Renal cortical epithelial cell (primary cell): ENCODE results near the gene RETREG3. TPM values are rescaled to one million over a fixed set of nuclear protein-coding genes. Genes with fewer than 3 reads are reported as not detected.
"Not testable (repeated sequence)": the region's sequence is repeated elsewhere in the genome, so short reads cannot be mapped to it uniquely, and the experiment has no call there.

Source experiments
- DNase-seq: peaks from one replicate; pipeline ENCODE4 v3.0.0-alpha.2; 2011; ENCODE audit warnings: low read depth
- total RNA-seq: library from RNA; depleted of rRNA; stranded (reverse); fragments of >200 nt; gene quantifications from 2 replicates; pipeline ENCODE4 v1.2.3, GENCODE V29; 2014

Gene RETREG3
- total RNA-seq, 1 donor from 2014 or later = 64.3 TPM

DNA sequence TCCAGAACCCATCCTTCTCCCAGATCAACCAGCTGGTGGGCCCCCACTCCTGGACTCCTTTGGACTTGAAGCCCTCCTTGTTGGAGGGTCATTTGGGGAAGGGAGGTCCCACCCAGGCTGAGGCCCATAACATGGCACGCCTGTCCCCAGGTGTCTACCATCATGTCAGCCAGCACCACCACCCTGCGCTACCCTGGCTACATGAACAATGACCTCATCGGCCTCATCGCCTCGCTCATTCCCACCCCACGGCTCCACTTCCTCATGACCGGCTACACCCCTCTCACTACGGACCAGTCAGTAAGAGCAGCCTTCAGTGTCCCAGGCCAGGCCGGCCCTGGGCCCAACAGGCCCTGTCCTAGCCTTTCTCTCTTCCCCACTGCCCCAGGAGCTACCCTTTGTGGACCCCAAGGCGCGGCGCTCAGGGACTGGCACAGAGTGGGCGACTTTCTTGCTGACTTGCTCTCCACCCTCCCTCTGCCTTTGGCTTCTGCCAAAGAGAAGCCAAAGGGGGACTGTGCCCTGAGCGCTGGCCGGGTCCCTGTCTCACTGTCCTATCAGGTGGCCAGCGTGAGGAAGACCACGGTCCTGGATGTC is 4.6 kb upstream of the RETREG3 start:
- DNase-seq = no peak

DNA sequence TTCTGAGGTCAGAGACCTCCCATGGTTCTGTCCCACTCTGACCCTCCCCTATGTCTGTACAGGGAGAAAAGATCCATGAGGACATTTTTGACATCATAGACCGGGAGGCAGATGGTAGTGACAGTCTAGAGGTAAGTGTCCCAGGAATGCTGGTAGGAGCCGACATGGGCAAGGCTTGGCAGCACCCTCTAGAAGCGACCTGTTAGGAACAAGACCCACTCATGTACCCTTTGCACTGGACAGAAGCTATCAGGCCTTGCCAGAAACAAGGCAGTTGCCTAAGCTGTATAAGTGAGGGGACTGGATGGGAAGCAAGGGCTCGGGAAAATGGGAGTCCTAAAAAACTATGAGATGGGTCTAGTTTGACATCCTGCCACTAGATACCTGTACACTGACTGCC is 2.8 kb upstream of the RETREG3 start:
- no peak for DNase-seq

DNA sequence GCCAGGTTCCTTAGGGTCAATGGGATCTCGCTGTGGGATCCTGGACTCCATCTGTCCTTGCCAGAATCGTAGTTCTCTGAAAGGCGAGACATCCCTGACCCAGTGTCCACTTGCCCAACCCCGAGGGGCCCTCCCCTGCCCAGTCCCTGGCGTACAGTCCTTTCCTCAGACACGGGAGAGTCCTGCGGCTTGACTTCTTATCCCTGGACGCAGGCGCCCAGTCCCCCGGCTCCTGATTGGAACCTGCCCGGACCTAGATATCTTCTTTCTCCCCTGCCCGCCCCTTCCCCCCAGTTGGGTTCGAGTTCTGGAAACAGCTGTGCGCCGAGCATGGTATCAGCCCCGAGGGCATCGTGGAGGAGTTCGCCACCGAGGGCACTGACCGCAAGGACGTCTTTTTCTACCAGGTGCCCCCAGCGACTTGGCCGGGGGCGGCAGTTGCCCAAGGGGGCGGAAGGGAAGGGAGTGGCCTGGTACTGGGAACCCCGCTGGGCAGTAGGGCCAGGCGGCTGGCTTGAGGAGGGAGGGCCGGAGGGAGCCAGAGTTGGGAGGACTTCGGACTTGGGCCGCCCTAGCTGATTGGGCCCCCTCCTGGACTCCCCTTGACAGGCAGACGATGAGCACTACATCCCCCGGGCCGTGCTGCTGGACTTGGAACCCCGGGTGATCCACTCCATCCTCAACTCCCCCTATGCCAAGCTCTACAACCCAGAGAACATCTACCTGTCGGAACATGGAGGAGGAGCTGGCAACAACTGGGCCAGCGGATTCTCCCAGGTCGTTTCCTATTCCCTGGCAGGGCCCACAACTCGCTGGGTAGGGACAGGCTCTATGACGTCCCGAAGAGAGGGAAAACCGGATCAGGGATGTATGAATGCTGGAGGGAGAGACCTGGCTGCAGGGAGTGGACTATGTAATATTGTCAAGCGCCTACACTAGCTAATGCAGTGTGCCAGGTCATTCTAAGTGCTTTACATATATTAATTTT is 934 bp upstream of the RETREG3 start:
- not testable (repeated sequence) for DNase-seq

DNA sequence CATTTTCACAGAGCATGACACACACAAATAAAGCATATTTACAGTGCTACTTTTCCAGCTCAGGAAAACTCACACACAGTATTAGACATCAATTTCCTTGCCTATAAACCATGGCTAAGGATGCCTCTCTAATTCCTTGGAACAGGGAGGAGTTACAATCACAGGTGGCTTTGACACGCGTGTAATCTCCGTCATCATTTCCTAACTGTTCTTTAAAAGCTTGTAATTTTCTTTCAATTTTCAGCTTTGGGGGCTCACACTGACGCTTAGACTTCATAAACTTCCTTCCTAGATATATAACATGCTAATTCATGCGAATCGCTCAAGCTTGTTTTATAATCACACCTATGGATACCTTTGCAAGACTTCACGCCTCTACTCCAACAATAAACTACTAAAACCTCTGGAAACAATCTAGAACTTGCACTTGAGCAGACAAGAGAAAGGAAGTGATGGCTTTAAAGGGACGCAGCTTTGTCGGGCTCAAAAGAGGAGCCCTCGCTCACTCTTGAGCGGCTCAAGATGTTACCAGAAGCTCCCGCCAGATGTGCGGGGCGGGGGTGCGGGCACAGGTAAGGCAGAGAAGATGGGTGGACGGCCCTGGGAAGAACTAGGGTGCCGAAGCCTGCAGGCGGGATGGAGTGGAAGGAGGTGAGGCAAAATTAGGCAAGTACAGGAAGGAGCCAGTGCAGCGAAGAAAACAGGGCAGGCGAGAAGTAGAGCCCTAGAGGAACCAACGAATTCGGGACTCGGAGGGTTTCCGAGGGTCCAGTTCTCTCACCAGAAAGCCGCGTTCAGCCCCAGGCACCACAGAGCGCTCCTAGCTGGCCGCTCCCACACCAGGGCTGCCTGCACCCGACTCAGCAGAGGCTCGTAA is 631 bp downstream of the RETREG3 start:
- DNase-seq = no peak

DNA sequence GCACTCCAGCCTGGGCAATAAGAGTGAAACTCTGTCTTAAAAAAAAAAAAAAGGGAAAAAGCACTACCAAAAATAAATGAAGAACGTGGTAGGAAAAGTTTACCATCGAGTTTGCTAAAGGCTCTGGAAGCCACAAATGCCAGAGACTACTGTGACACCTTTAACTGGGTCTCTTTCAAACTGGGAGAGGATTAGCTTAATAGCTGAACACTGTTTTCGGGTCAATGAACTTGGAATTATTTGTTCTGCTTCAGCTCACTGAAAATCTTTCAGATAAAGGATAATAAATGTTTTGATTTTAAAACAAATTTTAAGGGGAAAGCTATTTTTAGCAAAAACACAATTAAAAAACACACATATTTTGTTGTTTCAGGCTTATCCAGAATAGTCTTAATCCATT is 1.4 kb downstream of the RETREG3 start:
- DNase-seq = no peak

DNA sequence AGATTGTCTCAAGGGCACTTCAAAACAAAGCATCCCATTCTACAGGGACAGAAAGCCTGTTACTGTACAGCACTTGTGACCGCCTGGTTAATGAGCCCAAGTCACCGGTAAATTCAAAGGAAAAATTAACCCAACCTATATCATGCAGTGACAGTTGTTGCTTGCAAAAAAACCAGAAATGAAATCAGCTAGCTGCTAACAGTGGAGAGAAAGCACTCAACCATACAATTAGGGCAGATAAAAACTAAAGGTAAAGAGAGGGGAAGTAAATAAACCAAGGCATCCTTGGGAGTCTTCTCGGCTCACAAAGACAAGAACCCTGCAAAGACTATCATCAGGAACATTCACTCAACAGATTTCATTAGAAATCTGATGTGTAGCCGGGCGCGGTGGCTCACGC is 5.9 kb downstream of the RETREG3 start:
- DNase-seq = no peak

DNA sequence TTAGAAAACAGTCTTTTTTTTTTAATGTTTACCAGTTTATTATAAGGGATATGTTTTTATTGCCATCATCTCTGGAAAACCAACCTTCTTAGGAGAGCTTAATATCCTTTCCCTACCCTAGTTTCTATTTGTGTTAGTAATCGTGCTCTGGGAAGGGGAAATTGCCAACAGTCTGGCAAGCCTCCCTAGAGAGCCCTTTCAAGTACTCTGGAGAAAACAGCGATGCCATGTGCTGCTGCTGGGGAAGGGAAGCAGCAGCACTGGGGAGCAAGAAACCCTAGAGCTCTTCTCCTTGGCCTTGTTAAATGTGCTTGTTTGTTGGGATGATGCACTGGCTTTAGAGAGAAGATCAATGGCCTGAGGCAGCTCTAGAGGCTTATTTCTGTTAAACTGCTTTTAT is 10.3 kb downstream of the RETREG3 start:
- DNase-seq = no peak

DNA sequence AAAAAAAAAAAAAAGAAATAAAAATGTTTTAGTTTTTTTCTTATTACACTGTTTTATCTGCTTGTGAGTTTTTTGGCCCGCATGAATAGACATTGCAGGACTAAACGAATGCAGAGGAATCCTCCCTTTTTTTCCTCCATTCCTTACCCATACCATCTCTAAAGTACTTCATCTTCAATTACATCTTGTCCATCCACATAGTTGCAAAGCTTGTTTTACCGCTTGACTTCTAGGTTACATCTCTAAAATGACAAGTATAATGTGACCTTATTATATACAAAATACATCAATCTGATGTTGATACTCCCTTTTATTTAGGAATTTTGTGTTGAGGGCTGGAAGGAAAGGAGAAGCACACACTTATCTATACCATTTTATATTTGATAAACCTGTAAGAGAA is 12.8 kb downstream of the RETREG3 start:
- no peak for DNase-seq

DNA sequence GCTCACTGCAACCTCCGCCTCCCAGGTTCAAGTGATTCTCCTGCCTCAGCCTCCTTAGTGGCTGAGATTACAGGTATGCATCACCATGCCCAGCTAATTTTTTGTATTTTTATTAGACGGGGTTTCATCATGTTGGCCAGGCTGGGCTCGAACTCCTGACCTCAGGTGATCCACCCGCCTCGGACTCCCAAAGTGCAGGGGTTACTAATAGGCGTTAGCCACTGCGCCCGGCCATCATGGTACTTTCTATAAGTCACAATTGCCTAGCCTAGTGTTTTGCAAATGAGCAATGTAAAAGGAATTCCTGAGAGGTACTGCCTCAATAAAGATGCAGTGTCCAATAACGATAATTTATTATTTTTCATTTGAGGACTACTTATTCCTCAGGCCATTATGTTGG is 17.8 kb downstream of the RETREG3 start:
- DNase-seq = no peak

DNA sequence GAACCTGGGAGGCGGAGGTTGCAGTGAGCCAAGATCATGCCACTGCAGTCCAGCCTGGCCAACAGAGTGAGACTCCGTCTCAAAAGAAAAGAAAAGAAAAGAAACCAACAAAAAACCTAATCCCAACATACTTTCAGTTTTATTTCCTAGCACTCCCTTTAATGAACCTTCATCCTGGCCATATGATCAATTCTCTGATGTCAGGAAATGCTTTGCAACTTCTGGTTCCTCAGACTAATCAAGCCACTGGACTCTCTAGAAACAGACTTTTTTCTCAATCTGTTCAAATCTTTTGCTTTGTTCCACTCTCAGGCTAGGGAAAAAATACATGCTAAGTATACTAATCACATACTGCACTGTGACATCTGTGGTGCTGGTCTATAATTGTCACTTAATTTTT is 18.3 kb downstream of the RETREG3 start:
- no peak for DNase-seq

DNA sequence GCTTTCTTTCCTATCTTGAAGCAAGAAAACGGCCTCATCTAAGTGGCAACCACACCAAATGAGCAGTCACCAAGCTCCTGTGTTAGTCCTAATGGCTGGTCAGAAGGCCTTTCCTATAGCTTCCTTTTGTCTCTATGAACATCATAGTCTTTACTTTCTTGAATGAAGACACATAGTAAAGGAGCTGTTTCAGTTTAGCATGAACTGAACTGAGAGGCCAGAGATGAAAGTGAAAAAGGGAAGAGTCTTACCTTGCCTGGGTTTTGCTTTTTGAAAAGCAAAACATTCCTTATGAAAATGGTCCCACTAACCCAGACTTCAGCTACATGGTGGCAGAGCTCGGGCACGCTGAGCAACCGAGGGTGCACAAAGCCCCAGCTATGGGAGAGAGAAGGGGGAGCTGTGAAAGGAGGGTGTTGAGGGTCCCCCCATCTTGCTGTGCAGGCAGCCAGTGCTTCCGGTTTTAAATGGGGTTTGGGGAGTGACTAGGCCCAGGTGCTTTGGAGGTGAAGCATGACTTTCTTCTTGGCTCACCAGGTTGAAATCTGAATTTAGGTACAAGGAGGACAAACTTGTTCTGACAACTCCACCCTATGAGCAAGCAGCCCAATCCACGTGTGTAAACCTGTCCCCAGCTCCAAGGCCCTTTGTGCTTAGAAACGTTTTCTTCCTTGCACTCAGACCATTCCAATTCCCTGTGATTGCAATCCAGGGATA is 22.5 kb downstream of the RETREG3 start:
- DNase-seq = no peak

DNA sequence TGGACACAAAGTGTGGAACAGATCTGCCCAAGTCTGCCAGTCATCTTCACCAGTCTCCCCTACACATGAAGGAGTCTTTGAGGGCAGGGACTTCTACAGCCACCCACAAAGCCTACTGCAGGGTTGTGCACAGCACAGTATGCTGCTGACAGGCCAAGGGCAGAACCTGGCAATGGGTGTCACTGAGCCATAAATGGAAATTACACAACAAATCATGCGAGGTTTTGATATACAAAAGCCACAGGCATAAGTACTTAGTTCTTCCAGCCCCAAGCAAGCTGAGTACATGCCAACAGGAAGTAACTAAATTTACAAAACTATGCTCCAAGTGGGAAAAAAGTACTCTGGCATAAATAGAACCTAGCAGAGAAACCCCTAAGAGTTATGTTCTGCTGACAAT is 23.8 kb downstream of the RETREG3 start:
- no peak for DNase-seq

DNA sequence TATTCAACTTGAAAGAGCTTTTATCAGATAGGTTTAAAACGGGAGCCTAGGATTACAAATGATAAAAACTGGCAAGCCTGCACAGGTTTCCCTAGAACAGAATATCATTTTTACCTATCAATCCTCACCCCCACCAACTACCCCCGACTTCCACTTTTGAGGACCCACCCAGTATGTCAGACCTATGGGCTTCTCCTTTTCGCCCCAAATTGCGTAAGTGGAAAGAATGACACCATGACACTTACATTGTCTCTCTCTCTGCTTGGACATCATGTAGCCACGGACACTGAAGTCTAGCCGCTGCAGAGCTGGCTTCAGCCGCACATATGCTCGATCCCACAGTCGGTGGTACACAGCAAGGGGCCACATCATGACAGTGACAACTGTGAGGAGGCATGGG is 24.3 kb downstream of the RETREG3 start:
- no peak for DNase-seq

DNA sequence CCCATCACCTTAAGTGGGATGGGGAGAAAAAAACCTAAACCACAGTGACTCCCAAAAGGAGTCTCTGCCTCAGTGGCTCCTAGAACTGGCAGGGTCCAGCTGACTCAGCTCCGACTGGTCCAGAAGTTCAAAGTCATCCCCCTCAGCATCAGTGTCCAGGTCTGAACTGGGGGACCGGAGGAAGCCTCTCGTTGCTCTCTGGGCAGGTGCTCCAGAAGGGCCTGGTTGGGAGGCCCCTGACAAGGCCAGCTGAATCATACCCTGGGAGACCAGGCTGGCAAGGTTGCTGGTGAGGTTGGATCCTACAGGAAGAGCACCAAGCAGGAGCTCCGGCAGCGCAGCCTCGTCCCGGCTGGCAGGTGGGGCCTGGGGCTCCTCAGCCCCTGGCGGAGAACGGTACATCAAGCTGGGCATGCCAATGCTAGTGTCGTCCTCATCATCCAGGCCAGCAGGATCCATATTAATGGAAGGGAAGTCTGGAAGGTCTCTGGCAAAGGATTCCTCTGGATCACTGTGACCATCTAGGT is 27.4 kb downstream of the RETREG3 start:
- DNase-seq = no peak

DNA sequence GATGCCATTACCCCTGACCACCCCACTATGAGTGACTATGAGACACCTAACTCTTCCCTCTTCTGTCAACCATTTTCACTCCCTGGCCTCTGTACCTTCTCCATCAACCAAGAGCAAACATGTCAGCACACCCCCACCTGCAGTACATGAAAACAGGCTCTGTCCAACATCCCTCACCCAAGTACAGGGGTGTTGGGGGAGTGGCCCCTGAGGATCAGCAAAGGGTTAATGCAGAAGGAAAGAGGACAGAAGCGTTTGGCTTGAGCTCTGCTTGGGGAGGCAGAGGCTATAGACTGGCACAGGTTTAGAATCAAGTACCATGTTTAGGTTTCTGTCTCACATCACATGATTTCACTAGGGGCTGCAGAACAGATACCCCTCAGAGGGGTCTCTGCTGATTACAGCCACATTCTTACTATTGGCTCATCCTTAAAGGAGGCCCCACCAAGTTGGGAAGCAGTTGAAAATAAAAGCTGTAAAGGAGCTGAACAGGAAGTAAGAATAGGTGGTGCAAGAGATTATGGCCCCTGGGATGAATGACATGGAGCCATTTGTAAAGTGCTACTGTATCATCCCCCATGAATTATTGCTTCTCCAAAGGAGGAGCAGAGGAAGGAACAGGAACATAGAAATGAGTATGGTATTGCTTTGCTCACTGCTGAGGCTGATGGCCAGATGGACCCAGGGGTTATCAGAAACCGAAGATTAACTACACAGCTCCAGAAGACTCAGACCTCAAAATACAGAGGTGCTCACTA is 29.2 kb downstream of the RETREG3 start:
- no peak for DNase-seq

DNA sequence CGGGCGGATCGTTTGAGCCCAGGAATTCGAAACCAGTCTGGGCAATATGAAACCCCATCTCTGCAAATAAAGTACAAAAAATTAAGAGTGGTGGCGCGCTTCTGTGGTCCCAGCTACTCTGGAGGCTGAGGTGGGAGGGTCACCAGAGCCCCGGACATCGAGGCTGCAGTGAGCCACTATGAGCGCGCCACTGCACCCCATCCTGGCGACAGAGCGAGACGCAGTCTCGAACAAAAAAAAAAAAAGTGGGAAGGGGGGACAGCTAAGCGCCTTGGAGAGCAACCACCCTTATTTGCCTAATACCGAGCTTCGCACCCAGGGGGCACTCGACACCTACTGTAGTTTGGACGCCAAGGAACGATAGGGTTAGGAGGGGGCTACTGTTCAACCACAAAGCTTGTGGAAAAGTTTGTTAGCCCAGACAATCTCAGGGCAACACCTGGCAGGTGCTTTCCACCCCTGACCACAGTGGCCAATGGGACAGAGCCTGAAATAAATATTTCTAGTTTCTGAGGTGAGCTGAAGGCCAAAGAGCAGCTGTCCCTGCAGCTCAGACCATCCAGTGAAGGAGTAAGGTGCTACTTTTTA is 30.8 kb downstream of the RETREG3 start:
- DNase-seq = peak; percentile 58

DNA sequence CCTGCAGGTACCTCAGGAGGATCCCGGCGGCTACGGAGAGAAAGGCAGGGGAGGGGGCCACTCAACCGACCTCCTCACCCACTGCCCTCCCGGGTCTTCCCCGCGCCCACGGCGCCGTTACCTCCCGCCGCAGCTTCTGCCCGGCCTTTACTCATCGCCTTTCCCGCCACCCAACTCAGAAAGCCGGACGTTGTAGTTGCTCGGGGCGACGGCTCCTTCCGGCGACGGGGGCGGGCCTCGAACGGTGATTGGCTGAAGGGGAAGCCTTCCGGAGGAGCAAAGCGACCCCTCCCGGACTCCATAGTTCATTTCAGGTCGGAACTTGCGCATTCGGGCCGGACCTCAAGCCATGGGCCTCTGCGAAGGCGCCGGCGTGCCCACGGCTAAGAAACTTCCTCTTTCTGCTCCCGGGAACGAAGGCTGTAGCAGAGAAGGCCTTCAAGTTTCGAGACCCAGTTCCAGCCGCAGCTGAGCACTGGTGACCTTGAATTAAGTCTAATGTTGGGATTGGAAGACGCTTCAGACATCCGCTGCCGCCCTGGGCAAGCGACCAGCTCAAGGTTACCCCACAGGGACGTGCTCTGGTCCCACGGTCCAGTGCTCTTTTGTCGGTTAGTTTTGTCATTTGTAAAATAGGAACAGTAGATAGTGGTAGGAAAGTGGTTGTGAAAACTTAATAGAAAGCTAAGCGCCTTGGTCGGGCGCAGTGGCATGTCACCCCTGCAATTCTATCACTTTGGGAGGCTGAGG is 31.5 kb downstream of the RETREG3 start, which contains the start of gene PSMC3IP:
PSMC3IP (minus strand) TSS at position 198 of the 750 bp plus-strand sequence; CDS start at position 155, 43 bp downstream.
- DNase-seq = peak; percentile 85

DNA sequence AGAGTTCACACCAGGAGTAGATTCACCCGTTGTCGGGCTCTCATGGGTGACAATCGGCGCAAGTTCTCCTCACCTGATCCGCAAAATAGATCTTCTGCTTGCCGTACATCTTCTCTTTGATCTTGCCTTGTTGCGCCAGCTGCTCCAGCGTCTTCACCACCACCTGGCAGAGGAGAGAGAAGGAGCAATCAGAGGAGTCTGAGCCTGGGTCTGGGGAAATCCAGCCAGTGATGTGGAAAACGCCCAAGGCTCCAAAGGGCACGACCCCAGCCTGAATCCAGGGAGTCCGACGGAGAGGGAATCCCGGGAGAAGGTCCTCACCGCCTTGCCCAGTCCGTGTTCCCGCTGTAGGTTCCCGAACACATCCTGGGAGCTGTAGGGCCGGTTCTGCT is 32.0 kb downstream of the RETREG3 start:
- DNase-seq = no peak

DNA sequence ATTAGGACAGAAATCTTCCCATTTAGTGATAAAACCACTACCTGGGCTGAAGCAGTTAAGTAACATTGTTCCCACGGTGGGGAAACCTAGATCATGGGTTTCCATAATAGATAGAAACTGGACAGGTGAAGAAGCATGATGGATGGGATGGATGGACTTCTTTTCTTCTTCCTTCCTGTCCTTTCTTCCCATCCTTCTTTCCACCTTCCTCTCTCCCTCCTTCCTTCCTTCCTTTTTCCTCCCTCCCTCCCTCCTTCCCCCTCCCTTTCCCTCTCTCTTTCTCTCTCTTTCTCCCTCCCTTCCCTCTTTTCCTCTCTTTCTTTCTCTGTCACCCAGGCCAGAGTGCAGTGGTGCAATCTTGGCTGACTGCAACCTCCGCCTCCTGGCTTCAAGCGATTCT is 34.7 kb downstream of the RETREG3 start:
- no peak for DNase-seq
